ENCODE data around the gene DDO.

Gene DDO

GRCh38 chr6:110355727-110356126, 59.6 kb downstream of the DDO start:
- TF ChIP-seq EP300 (IDR thresholded peaks at IDR 0.05; ENCODE audit: borderline replicate concordance), result no peak
- TF ChIP-seq, protein P1, sequence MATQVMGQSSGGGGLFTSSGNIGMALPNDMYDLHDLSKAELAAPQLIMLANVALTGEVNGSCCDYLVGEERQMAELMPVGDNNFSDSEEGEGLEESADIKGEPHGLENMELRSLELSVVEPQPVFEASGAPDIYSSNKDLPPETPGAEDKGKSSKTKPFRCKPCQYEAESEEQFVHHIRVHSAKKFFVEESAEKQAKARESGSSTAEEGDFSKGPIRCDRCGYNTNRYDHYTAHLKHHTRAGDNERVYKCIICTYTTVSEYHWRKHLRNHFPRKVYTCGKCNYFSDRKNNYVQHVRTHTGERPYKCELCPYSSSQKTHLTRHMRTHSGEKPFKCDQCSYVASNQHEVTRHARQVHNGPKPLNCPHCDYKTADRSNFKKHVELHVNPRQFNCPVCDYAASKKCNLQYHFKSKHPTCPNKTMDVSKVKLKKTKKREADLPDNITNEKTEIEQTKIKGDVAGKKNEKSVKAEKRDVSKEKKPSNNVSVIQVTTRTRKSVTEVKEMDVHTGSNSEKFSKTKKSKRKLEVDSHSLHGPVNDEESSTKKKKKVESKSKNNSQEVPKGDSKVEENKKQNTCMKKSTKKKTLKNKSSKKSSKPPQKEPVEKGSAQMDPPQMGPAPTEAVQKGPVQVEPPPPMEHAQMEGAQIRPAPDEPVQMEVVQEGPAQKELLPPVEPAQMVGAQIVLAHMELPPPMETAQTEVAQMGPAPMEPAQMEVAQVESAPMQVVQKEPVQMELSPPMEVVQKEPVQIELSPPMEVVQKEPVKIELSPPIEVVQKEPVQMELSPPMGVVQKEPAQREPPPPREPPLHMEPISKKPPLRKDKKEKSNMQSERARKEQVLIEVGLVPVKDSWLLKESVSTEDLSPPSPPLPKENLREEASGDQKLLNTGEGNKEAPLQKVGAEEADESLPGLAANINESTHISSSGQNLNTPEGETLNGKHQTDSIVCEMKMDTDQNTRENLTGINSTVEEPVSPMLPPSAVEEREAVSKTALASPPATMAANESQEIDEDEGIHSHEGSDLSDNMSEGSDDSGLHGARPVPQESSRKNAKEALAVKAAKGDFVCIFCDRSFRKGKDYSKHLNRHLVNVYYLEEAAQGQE (IDR thresholded peaks at IDR 0.05; ENCODE audit: low read depth), result no peak
- TF ChIP-seq TEAD4 (IDR thresholded peaks at IDR 0.05), result no peak
- TF ChIP-seq, protein P2, sequence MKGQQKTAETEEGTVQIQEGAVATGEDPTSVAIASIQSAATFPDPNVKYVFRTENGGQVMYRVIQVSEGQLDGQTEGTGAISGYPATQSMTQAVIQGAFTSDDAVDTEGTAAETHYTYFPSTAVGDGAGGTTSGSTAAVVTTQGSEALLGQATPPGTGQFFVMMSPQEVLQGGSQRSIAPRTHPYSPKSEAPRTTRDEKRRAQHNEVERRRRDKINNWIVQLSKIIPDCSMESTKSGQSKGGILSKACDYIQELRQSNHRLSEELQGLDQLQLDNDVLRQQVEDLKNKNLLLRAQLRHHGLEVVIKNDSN (IDR thresholded peaks at IDR 0.05), result no peak
- TF ChIP-seq CREB1 (IDR thresholded peaks at IDR 0.05; ENCODE audit: low read depth), result no peak
- TF ChIP-seq, protein P3, sequence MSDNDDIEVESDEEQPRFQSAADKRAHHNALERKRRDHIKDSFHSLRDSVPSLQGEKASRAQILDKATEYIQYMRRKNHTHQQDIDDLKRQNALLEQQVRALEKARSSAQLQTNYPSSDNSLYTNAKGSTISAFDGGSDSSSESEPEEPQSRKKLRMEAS (IDR thresholded peaks at IDR 0.05), result no peak
- TF ChIP-seq TCF12 (IDR thresholded peaks at IDR 0.05; ENCODE audit: low read depth), result no peak
- TF ChIP-seq CEBPB (IDR thresholded peaks at IDR 0.05), result no peak
- no peak for TF ChIP-seq EGR1 (IDR thresholded peaks at IDR 0.05)
- TF ChIP-seq YY1 (IDR thresholded peaks at IDR 0.05; ENCODE audit: low read depth), result no peak

GRCh38 chr6:110355022-110355421, 60.4 kb downstream of the DDO start:
- TF ChIP-seq EP300 (IDR thresholded peaks at IDR 0.05; ENCODE audit: borderline replicate concordance), result no peak
- TF ChIP-seq CREB1 (IDR thresholded peaks at IDR 0.05; ENCODE audit: low read depth), result no peak
- no peak for TF ChIP-seq TCF12 (IDR thresholded peaks at IDR 0.05; ENCODE audit: low read depth)
- TF ChIP-seq, protein P2 (IDR thresholded peaks at IDR 0.05), result no peak
- no peak for TF ChIP-seq TEAD4 (IDR thresholded peaks at IDR 0.05)
- no peak for TF ChIP-seq NFIC (IDR thresholded peaks at IDR 0.05)
- no peak for TF ChIP-seq YY1 (IDR thresholded peaks at IDR 0.05; ENCODE audit: low read depth)
- TF ChIP-seq CEBPB (IDR thresholded peaks at IDR 0.05), result no peak

- TF ChIP-seq EP300 (IDR thresholded peaks at IDR 0.05; ENCODE audit: borderline replicate concordance) (no peak), TAF1 (IDR thresholded peaks at IDR 0.05; ENCODE audit: low read depth) (no peak), EGR1 (IDR thresholded peaks at IDR 0.05) (no peak), TEAD4 (IDR thresholded peaks at IDR 0.05) (no peak), ZBTB7A (IDR thresholded peaks at IDR 0.05; ENCODE audit: low read depth) (no peak), NFIC (IDR thresholded peaks at IDR 0.05) (no peak), FOXM1 (IDR thresholded peaks at IDR 0.05; ENCODE audit: borderline replicate concordance, low read depth) (no peak), RAD21 (IDR thresholded peaks at IDR 0.05; ENCODE audit: low read depth) (no peak), TCF12 (IDR thresholded peaks at IDR 0.05; ENCODE audit: low read depth) (no peak), YY1 (IDR thresholded peaks at IDR 0.05; ENCODE audit: low read depth) (no peak), CREB1 (IDR thresholded peaks at IDR 0.05; ENCODE audit: low read depth) (no peak), CEBPB (IDR thresholded peaks at IDR 0.05) (no peak)
- TF ChIP-seq, protein P2 (IDR thresholded peaks at IDR 0.05), result no peak
- TF ChIP-seq, protein P1 (IDR thresholded peaks at IDR 0.05; ENCODE audit: low read depth), result no peak
- TF ChIP-seq, protein P3 (IDR thresholded peaks at IDR 0.05), result no peak
Measured at GRCh38 chr6:110354153-110354552, 61.2 kb downstream of the DDO start.

DNA sequence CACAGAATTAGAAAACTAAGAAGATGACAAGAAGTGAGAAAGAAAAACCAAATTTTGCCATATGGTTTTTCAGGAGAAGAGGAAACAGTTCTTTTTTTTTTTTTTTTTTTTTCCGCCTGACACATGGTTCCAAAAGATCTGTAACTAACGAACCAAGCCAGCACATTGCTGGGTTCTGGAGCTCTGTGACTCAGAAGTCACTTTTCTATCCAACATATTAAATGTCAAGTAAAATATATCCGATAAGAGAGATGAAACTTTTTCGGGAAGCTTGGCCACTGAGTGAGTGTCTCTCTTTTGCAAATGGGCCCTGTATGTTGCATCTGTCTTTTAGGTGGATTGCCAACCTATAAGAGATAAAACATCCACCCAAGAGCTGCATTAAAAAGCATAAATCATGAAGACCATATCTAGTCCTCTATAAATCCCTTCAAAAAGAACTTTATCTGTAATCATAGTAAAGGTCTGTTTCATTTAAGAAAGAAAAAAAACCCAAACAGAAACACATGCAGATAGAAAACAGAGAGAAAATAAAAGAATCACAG, 61.8 kb downstream of the DDO start:
- TF ChIP-seq CEBPB (IDR thresholded peaks at IDR 0.05) (no peak), ZBTB7A (IDR thresholded peaks at IDR 0.05; ENCODE audit: low read depth) (no peak), TEAD4 (IDR thresholded peaks at IDR 0.05) (no peak), TCF12 (IDR thresholded peaks at IDR 0.05; ENCODE audit: low read depth) (no peak), TAF1 (IDR thresholded peaks at IDR 0.05; ENCODE audit: low read depth) (no peak), EP300 (IDR thresholded peaks at IDR 0.05; ENCODE audit: borderline replicate concordance) (no peak)
- TF ChIP-seq, protein P2 (IDR thresholded peaks at IDR 0.05), result no peak
- TF ChIP-seq, protein P1 (IDR thresholded peaks at IDR 0.05; ENCODE audit: low read depth), result no peak
